Dedifferentiated amniotic fluid mesenchymal stem cell (primary cell): ENCODE data around the gene SCCPDH.
A peak's percentile ranks its signal among the peaks of the same experiment; 100 is the strongest.
"Not testable (repeated sequence)": the region's sequence is repeated elsewhere in the genome, so short reads cannot be mapped to it uniquely, and the experiment has no call there.

ENCODE experiments used
- DNase-seq: peaks from one replicate; pipeline ENCODE4 v3.0.0-alpha.2; 2016; ENCODE audit errors: extremely low spot score

The SCCPDH gene, protein sequence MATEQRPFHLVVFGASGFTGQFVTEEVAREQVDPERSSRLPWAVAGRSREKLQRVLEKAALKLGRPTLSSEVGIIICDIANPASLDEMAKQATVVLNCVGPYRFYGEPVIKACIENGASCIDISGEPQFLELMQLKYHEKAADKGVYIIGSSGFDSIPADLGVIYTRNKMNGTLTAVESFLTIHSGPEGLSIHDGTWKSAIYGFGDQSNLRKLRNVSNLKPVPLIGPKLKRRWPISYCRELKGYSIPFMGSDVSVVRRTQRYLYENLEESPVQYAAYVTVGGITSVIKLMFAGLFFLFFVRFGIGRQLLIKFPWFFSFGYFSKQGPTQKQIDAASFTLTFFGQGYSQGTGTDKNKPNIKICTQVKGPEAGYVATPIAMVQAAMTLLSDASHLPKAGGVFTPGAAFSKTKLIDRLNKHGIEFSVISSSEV

DNA sequence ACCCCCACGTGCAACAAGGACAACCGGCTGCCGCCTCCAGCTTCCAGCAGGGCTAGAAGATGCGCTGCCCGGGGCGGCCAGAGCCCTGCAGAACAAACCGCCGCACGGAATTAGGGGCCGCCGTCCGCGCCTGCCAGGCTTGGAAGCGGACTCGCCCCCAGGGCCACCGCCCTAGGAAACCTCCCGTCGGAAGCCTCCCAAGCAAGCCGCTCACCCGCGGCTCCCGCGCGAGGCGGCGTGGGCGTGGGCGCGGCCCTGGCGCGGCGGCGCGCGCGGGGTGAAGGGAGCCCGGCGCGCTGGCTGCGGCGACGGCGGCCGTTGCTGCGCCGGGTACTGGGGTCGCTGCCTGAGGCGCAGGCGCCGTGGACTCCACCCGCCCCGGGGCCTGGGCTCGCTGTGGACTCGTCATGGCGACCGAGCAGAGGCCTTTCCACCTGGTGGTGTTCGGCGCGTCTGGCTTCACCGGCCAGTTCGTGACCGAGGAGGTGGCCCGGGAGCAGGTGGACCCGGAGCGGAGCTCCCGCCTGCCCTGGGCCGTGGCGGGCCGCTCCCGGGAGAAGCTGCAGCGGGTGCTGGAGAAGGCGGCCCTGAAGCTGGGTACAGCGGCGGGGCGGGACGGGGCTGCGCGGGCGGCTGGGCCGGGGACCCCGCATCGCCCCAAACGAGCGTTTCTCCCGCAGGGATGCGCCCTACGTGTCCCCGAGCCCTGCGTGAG is at the start of gene SCCPDH:
TSS of gene SCCPDH (plus strand) at position 394 of the 715 bp plus-strand sequence. CDS start at position 408, 14 bp downstream.
- DNase-seq: peak; percentile 43

DNA sequence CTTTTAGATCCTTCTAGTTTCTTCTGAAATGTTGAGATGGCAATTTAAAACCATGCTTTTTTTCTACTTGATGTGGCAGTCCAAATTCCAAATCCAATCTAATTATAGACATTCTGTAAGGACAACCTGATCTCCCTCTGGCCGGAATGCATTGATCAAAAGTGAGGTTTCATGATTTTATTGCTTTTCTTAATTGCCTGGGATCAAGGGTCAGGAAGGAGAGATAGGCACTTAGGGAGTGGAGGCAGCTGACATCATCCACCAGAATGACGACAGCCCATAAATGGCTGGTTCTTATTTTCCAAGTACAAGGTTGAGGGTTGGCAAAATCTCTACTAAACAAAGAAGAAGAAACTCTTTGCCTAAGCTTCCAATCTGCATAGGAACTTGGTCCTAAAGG is 46.4 kb upstream of the SCCPDH start:
- no peak for DNase-seq

DNA sequence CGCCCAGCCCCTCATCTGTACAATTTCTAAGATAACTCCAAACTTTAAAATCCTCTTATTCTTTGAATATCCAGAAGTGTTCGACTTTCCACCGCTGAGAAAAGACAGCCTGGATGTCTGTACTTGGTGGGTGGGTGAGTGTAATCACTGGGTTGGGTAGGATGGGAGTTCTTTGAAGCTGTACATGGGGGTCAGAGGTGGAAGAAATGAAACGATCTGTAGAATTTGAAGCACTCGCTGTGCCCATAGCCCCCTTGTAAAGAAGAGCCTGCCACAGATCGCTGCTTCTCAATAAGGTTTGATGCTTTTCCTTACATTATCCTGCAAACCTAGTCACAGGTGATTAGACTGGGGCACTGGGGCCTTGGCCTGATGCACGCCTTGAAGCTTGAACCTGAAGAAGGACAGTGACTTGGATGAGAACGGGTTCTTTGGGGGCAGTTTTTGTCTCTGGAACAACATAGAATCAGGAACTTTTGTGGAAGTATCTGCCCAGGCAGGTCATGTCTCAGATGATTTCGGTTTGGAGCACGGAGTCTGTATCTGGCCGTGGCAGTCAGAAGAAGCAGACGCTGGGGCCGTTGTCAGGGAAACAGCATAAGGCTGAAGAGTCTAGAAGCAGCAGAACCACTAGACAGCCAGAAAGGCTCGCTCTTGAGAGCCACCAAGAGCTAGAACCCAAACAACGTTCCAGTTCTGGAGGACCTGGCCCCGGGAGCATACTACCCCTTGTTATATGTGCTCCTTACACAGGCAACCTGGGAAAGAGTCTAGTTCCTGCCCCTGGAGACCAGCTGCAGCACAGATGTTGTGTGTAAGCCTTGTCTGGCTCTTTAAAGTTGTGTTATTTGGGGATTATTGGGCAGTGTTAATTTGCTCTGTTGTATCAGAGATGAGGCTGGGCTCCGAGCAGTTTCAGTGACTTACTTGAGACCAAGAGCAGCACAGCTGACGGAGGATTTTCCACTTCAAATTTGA is 45.1 kb upstream of the SCCPDH start:
- no peak for DNase-seq

DNA sequence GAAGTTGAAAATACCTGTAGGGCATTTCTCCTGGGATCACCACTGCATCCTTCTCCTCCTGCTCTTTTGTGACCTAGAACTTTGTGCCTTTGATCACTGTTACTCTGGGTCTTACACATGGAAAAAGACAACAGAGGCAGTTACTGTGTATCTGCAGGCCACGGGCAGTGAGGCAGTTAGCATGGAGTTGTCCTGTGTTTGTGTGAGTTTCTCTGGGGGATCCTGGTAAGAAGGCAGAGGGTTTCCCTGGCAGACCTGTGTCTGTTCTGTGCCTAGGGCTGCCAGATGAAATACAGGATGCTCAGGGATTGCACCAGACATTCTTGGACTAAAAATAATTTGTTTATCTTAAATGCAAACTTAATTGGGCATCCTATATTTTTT is 44.4 kb upstream of the SCCPDH start:
- DNase-seq: no peak

DNA sequence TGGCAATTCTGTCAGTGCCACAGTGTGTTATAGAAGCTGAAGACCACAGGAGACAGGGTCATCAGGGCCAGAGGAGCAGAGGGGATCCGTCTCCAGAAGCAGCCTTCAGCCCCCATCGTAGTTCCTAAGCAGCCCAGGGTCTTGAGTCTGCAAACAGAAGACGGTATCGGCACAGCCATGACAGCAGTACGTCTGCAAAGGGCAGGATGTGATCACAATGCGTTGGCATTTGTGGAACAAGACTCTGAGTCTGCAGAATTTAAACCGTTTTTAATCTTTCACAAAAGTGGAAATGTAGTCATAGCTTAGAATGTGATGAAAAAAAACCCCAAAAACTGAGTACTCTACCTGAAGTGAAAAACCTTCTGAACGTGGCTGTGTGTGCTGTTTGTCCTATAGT is 44.0 kb upstream of the SCCPDH start:
- DNase-seq: no peak

DNA sequence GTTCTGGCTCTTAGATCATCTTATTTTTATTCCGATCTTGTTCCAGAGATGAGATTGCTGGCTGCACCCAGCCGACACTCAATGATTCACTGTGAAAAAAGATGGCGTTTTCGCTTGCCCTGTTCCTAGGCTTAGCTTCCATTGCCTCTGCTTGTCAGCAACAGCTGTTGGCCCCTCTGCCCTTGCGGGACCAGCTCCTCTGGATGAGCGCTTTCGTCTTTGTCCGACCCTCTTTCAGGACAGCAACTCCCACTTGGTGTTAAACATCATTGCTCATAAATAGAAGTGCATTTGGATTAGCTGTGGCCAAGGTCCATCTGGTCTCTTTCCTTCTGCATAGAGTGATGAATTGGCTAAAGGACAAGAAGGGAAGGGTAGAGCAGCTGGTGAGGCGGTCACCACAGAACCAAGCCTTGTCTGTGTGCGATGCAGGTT is 43.5 kb upstream of the SCCPDH start:
- no peak for DNase-seq

DNA sequence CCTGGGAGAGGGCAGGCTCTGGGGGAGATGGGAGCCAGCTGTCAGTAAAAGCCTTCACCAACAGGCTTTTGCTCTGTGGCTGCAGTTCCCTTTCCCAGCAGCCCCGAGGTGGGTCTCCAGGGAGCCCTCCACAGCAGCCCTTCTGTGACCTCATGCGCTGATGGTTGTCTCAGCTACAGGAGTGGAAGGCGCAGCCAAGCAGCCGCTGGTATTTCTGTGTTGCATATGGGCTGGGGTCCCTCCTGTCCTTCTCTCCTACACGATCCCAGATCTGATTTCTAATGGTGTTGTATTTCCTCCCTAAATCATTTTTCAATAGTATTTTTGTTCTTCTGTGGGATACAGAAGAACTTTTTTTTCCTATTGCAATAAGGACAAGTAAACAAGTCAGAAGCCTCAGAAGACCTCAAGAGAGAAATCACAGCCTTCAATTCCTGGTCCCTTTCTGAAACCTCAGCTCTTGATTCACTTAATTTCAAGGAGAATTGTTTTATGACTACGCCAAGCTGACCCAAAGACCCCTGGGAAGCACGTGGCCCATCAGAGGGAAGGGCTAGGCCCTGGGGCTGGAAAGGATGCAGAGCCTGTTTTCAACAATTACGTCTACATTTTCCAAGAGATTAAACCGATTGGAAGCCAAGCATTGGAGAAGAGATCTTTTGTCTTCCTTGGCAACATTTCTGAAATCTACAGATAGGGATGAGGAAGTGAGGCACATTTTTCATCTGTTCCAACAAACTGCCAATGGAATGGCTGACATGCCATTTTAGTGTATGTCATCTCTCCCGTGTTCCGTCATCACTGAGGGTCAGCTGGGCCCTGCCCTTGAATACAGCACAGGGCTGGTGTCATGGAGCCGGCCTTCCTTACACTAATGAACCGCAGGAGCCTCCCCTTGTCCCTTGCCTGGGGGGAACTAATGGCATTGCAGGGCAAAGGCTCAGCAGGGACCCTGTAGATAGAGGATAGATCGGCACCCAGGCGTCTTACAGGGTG is 42.0 kb upstream of the SCCPDH start:
- no peak for DNase-seq

DNA sequence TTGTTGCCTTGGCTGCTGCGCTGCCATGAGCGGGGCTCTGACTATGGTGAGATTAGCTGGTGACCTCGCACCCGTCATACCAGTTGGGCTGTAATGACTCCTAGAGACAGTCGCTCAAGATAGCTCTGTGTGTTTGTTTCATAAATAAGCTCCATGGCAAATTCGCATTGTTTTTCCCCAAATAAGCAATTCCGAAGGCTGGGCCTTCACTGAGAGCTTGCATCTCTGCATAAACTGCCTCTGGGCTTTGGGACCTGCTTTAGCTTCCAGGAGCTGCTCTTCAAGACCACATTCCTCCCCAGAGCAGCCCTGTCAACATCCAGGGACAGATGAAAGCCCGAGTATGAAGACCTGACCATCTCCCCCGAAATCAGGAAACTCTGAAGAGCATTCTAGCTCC is 40.7 kb upstream of the SCCPDH start:
- no peak for DNase-seq

DNA sequence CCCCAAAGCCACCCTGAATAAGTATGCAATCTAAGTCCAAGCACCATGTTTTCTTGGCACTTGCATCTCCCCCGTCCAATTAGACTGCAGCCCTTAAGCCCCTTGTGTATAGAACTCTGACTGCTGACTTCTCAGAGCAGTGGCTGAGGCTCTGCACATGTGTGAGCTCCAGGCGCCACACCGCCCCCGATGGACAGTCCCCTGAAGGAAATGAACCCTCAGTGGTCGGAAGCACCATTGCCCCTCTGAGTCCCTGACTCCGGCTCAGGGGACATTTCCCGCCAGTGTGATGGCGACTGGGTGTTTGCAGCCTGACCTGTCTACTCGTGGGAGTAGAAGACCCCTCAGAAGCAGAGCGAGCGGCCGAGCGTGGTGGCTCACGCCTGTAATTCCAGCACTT is 37.2 kb upstream of the SCCPDH start:
- DNase-seq: no peak

DNA sequence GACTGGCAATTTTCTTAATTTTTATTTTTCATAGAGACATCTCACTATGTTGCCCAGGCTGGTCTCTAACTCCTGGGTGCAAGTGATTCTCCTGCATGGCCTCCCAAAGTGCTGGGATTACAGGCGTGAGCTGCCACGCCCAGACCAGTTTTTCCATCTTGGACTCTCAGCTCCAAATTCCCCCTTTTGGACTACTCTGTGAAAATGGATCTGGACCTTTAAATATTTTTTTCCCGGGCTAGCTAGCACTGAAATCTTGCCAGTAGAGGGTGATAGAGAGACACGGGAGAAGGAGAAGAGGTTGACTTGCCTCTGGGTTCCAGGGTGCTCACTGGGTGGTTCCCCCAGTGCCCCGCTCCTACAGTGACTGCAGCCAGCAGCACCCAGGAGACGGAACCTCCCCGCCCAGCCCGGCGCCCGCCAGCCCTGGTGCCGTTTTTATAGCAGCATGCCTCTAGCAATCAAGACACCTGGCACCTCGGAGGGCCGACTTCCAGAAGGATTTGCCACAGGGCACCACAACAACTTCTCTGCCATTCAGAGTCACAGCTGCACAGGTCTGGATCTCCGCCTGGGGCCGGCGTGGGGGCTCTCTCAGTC is 34.7 kb upstream of the SCCPDH start:
- DNase-seq: peak; percentile 87

DNA sequence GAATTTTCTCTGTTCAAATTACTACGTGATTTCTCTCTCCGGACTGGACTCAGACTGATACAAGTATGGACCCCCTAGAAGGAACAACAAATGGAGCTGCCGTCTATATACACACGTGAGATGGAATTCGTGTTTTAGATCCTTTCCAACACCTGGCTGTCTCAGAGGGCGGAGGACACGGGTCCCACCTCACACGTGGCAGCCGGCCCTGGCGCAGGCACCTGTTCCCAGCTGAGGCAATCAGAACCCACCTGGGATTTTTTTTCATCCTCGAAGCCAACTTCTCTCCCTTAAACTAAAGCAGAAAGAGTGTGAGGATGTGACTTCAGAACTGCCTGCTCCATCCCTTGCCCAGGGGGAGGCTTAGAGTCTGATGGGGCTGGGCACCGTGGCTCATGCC is 34.1 kb upstream of the SCCPDH start:
- no peak for DNase-seq

DNA sequence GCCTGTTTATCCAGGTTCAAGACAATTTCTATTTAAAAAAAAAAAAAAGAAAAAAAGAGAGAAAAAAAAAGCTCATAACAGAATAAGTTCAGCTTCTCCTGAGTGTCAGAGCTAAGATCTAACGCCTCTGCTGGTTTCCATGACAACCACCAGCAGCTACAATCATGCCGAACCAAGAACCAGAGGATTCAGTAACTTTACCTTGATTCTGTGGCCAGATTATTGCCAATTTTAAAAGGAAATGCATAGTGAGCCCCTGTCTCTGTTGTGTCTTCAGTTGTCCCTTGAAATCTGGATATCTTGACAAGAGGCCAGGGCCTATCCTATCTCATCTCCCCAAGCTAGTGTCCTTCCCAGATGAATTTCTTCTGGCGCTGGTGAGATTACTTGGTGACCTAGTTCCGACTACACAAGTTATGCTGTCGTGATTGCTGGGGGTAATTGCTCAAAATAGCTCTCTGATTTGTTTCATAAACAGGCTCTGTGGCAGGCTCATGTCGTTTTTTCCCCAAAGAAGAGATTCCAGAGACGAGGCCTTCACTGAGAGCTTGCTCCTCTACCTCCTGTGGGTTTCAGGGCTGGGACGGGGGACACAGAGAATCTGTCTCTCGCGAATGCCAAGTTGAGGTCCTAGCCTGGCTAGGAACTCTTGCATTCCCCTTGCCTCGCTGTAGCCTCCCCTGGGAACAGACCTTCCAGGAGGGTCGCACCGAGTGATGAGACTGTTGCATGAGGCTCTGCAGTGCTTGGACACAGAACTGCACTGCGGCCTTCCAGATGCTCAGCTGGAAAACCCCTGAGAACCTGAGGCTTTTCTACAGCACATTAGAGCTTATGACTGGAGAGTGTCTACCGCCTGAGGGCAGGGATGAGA is 32.4 kb upstream of the SCCPDH start:
- DNase-seq: no peak

DNA sequence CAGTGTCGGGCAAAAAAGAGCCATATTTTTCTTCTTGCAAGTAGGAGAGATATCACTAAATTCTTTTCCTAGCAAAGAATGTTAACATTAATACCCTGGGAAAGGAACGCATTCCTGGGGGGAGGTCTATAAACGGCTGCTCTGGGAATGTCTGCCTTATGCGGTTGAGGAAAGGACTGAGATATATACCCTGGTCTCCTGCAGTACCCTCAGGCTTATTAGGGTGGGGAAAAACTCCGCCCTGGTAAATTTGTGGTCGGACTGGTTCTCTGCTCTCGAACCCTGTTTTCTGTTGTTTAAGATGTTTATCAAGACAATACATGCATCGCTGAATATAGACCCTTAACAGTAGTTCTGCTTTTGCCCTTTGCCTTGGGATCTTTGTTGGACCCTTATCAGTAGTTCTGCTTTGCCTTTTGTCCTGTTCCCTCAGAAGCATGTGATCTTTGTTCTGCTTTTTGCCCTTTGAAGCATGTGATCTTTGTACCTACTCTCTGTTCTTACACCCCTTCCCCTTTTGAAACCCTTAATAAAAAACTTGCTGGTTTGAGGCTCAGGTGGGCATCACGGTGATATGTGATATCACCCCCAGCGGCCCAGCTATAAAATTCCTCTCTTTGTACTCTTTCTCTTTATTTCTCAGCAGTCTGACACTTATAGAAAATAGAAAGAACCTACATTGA is 29.9 kb upstream of the SCCPDH start:
- not testable (repeated sequence) for DNase-seq

DNA sequence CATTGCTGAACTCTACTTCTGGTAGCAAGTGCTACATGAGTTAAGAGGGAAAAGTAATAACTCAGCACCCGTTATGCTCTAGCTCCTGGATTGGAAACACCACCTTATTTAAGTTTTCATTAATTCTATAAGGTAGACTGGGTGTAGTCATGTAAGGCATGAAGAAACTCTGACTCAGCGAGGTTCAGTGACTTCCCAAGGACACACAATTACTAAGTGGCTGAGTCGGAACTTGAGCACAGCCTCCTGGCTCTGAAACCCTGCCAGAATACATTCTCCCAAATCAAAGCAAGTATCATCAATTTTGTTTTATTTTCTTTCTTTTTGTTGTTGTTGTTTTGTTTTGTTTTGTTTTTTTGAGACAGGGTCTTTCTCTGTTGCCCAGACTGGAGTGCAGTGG is 29.1 kb upstream of the SCCPDH start:
- DNase-seq: no peak

DNA sequence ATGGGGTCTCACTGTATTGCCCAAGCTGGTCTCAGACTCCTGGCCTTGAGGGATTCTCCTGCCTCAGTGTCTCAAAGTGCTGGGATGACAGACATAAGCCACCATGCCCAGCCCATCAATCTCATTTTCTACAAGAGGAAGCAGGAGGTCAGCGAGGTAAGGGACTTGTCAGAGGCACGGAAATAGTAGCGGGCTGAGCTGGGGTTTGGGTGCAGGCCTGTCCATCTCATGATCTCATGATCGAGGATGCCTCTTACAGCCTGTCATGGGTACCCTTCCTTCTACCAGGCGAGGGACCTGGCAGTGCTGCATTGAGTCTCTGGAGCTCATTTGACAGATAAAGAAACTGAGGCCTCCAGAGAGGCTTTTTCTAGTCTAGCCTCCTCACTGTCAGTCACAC is 28.5 kb upstream of the SCCPDH start:
- peak; percentile 4 for DNase-seq

DNA sequence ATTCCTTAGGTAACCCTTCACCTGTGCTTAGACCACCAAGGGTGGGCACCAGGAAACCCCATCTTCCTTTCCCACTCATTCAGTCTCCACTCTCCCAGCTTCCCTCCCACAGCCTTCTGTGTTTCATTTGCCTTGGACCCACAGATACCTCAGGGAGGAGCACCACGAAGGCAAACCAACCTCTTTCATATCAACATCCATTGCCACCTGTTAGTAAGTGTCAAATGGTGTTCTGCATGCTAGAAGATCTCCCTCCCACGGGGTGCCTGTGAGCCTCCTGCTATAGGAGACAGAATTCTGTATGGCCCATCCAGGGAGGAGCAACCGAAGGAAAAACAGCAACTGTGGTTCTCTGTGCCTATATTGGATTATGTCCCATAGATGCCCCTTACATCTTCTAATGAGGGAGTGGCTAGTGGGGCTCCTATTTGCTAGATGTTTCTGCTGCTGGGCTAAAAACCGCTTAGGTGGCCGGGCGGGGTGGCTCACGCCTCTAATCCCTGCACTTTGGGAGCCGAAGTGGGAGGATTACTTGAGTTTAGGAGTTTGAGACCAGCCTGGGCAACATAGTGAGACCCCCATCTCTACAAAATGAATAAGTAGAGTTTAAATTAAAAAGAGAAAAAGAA is 25.6 kb upstream of the SCCPDH start:
- no peak for DNase-seq

DNA sequence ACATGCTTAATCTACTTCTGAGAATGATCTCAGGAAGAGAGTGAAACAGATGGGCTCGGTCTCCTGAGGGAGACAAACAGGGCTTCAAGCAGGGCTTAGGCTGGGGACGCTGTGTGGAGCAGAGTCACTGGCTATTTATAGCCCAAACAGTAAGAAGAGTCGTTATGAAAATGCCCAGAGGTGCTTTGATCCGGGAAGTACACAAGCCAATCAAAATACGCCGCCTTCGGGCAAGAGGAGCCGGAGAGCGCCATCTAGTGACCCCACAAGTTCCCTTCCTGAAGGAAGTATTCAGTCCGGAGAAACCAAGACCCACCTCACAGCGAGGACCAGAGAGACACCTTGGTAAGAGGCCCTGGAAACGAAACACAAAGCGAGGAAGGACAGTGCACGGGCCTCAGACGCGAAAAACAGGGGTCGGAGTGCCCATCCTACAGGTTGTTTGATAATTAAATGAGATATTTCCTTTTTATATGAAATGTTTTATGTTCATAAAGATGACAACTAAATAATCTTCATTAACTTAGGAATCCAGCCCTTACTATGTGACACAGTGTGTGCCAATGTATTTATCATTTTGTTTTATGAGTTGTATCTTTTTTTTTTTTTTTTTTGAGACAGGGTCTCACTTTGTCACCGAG is 25.0 kb upstream of the SCCPDH start:
- DNase-seq: peak; percentile 98

DNA sequence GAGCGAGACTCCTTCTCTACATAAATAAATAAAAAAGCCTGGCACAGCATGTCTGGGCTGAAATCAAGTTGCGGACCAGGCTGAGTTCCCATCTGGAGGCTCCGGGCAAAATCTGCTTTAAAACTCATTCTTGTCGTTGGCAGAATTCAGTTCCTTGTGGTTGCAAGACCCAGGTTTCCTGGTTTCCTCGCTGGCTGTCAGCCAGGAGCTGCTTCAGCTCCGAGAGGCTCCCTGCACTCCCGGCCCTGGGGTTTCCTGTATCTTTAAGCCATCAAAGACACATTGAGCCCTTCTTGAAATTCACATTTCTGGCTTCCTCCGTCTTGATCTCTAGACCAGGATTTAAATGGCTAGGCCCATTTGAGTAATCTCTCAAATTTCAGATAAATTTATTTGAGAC is 20.6 kb upstream of the SCCPDH start:
- no peak for DNase-seq
